Glutamatergic neuron (in vitro differentiated cells): ENCODE results near the gene SLC2A6. TPM values are rescaled to one million over a fixed set of nuclear protein-coding genes. Genes with fewer than 3 reads are reported as not detected.
A peak's percentile ranks its signal among the peaks of the same experiment; 100 is the strongest.

ENCODE experiments used
- DNase-seq: peaks from one replicate; pipeline ENCODE4 v3.0.0; 2022
- H3K27ac Mint-ChIP-seq: one replicate; pipeline ENCODE4 v1.8.0; 2020; ENCODE audit warnings: mild to moderate bottlenecking, mixed read lengths, inconsistent platforms; ENCODE audit not compliant: unreplicated experiment
- H3K27me3 Mint-ChIP-seq: one replicate; pipeline ENCODE4 v1.8.0; 2020; ENCODE audit warnings: mild to moderate bottlenecking, moderate library complexity, mixed read lengths, inconsistent platforms; ENCODE audit not compliant: unreplicated experiment
- H3K36me3 Mint-ChIP-seq: one replicate; pipeline ENCODE4 v1.8.0; 2020; ENCODE audit warnings: mild to moderate bottlenecking, mixed read lengths, inconsistent platforms; ENCODE audit not compliant: unreplicated experiment
- H3K4me1 Mint-ChIP-seq: one replicate; pipeline ENCODE4 v1.8.0; 2020; ENCODE audit warnings: mild to moderate bottlenecking, low read depth, mixed read lengths, inconsistent platforms; ENCODE audit not compliant: unreplicated experiment
- H3K4me3 Mint-ChIP-seq: one replicate; pipeline ENCODE4 v1.8.0; 2020; ENCODE audit warnings: mild to moderate bottlenecking, mixed read lengths, inconsistent platforms; ENCODE audit not compliant: unreplicated experiment
- H3K9me3 Mint-ChIP-seq: one replicate; pipeline ENCODE4 v1.8.0; 2020; ENCODE audit warnings: mild to moderate bottlenecking, moderate library complexity, mixed read lengths, inconsistent platforms; ENCODE audit not compliant: unreplicated experiment
- total RNA-seq: library from RNA; stranded (reverse); fragmentation: NEBNext Ultra II Directional; extraction: Animal tissue kit (Norgen Biotek cat#: 25700); gene quantifications from one replicate; pipeline ENCODE4 v1.2.1, GENCODE V29; 2021; ENCODE audit not compliant: unreplicated experiment
- TF ChIP-seq, protein P1 (sequence below): fragments of 200-600 bp; sonication (generic); IDR thresholded peaks from one replicate; pipeline ENCODE4 v1.5.0; 2021; ENCODE audit not compliant: partially characterized antibody, unreplicated experiment

Gene SLC2A6
- total RNA-seq, 1 donor from 2014 or later, result 104 TPM

GRCh38 chr9:133487331-133487725, 8.4 kb upstream of the SLC2A6 start:
- peaks cover 1% of the 10 kb centered on the region for H3K9me3 Mint-ChIP-seq
- H3K27me3 Mint-ChIP-seq, result peaks cover 8% of the 10 kb centered on the region
- H3K27ac Mint-ChIP-seq, result no peak overlapping the region
- DNase-seq, result peak; percentile 23
- TF ChIP-seq, protein P1, sequence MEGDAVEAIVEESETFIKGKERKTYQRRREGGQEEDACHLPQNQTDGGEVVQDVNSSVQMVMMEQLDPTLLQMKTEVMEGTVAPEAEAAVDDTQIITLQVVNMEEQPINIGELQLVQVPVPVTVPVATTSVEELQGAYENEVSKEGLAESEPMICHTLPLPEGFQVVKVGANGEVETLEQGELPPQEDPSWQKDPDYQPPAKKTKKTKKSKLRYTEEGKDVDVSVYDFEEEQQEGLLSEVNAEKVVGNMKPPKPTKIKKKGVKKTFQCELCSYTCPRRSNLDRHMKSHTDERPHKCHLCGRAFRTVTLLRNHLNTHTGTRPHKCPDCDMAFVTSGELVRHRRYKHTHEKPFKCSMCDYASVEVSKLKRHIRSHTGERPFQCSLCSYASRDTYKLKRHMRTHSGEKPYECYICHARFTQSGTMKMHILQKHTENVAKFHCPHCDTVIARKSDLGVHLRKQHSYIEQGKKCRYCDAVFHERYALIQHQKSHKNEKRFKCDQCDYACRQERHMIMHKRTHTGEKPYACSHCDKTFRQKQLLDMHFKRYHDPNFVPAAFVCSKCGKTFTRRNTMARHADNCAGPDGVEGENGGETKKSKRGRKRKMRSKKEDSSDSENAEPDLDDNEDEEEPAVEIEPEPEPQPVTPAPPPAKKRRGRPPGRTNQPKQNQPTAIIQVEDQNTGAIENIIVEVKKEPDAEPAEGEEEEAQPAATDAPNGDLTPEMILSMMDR, result no peak
- no peaks in the 10 kb centered on the region for H3K36me3 Mint-ChIP-seq
- H3K4me1 Mint-ChIP-seq, result peaks cover 7% of the 10 kb centered on the region
- H3K4me3 Mint-ChIP-seq, result no peak overlapping the region

DNA sequence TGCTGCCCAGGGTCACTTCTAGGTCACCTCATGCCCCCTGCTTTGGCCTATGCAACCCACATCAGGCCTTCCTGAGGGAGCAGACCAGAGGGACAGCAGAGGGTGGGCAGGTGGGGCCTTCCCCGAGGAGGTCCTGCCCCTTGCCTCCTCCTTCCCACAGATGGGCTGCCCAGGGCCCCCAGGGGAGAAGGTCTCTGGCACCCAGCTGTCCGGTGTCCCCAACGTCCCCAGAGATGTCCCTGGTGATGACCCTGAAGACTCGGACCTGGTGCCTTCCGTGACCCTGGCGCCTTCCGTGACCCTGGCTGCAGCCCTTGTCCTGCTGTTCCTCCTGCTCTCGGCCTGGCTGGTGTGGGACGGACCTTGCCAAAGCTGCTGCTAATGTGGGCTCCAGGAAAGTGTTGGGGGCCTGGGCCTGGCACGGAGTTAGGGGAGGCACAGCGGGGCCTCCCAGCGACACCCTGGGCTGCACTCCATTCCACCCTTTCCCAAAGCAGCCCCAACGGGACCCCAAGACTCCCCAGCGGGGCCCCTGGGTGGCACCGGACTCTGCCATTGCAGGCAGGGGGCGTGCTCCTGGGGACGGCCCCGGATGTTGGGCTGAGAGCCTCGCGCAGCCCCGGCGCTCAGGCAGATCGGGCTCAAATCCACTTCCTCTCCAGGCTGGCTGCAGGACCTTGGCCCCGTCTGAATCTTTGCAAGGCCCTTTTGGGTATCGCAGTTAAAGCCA, 6.8 kb upstream of the SLC2A6 start:
- Mint-ChIP-seq H3K4me3 (no peak overlapping the region), H3K4me1 (peaks cover 10% of the 10 kb centered on the region), H3K27ac (no peak overlapping the region), H3K9me3 (peaks cover 1% of the 10 kb centered on the region), H3K36me3 (no peaks in the 10 kb centered on the region), H3K27me3 (peaks cover 8% of the 10 kb centered on the region)
- peak; percentile 20 for DNase-seq
- TF ChIP-seq, protein P1, result no peak

GRCh38 chr9:133484671-133485437, 6.0 kb upstream of the SLC2A6 start:
- Mint-ChIP-seq H3K4me3 (no peak overlapping the region), H3K4me1 (peaks cover 11% of the 10 kb centered on the region)

DNA sequence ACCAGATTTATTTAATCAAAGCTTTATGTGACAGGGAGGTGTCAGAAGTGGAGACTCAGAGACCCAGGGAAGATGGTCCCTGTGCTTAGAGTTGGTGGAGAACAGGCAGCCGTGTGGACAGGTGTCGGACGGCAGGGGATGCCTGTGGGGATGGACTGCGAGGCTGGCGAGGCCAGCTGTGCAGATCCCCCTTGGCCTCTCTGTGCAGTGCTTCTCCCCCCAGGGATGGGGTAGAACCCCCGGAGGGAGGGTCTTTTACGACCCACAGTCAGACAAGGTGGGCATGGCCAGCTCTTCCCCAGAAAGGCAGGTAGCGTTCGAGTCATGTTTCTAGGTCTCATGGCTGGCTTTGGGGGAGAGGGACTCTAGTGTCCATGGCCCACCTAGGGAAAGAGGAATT, 4.7 kb upstream of the SLC2A6 start:
- no peaks in the 10 kb centered on the region for H3K36me3 Mint-ChIP-seq
- H3K4me1 Mint-ChIP-seq, result peaks cover 9% of the 10 kb centered on the region
- H3K9me3 Mint-ChIP-seq, result peaks cover 2% of the 10 kb centered on the region
- H3K27me3 Mint-ChIP-seq, result peaks cover 5% of the 10 kb centered on the region
- H3K27ac Mint-ChIP-seq, result no peak overlapping the region
- TF ChIP-seq, protein P1, result no peak
- no peak overlapping the region for H3K4me3 Mint-ChIP-seq
- DNase-seq, result peak; percentile 7

More at GRCh38 chr9:133484671-133485437, 6.0 kb upstream of the SLC2A6 start:
- Mint-ChIP-seq H3K9me3 (peaks cover 3% of the 10 kb centered on the region), H3K27me3 (peaks cover 8% of the 10 kb centered on the region), H3K27ac (no peak overlapping the region), H3K36me3 (no peaks in the 10 kb centered on the region)
- TF ChIP-seq, protein P1, result no peak
- peak; percentile 36 for DNase-seq
